H1 (cell line): ENCODE results near the gene EML1. TPM values are rescaled to one million over a fixed set of nuclear protein-coding genes. Genes with fewer than 3 reads are reported as not detected.

Source experiments
- CTCF ChIA-PET: fragments of 300-600 bp; sonication (Branson Sonifier 250); formaldehyde crosslinking; loops from one replicate; lab custom pipeline; 2021; ENCODE audit not compliant: partially characterized antibody; lab: Charles Lee
- POLR2A ChIA-PET: fragments of 300-600 bp; sonication (Branson Sonifier 250); formaldehyde crosslinking; loops from one replicate; lab custom pipeline; 2021; ENCODE audit warnings: inconsistent platforms; ENCODE audit not compliant: partially characterized antibody; lab: Charles Lee
- DNase-seq, 2 experiments: peaks; one replicate each; pipeline versions ENCODE4 v3.0.0 to v3.0.0-alpha.2; 2010 to 2022; ENCODE audit warnings: low spot score in 2 of 2, low read depth in 1 of 2, mixed read lengths in 1 of 2
- FAIRE-seq: peaks from 2 replicates; lab custom pipeline; 2011; peaks lifted over from hg19 to GRCh38; lab: Jason Lieb, UNC
- H2AFZ ChIP-seq: 2 replicates; pipeline ENCODE4 v1.8.1; 2012; ENCODE audit warnings: low read length, inconsistent platforms
- H2AK5ac ChIP-seq: 2 replicates; pipeline ENCODE4 v1.6.1; 2013; ENCODE audit warnings: low read depth, low read length
- H2BK120ac ChIP-seq: replicated peaks from 2 replicates; pipeline ENCODE3; 2013; ENCODE audit warnings: low read depth, low read length, inconsistent platforms
- H2BK12ac ChIP-seq: 2 replicates; pipeline ENCODE4 v1.6.1; 2013; ENCODE audit warnings: low read depth, low read length
- H2BK15ac ChIP-seq: 2 replicates; pipeline ENCODE4 v1.6.1; 2013; ENCODE audit warnings: low read length
- H2BK20ac ChIP-seq: 2 replicates; pipeline ENCODE4 v1.6.1; 2013; ENCODE audit warnings: low read length
- H2BK5ac ChIP-seq: 2 replicates; pipeline ENCODE4 v1.6.1; 2013; ENCODE audit warnings: low read depth, low read length
- H3K14ac ChIP-seq: 2 replicates; pipeline ENCODE4 v1.6.1; 2013; ENCODE audit warnings: inconsistent platforms; ENCODE audit not compliant: insufficient read length
- H3K18ac ChIP-seq: 2 replicates; pipeline ENCODE4 v1.6.1; 2013; ENCODE audit warnings: low read length; ENCODE audit errors: extremely low read depth
- H3K23ac ChIP-seq: 2 replicates; pipeline ENCODE4 v1.6.1; 2013; ENCODE audit warnings: inconsistent platforms; ENCODE audit not compliant: insufficient read length
- H3K23me2 ChIP-seq: 2 replicates; pipeline ENCODE4 v1.6.1; 2013; ENCODE audit warnings: low read depth, low read length
- H3K27ac ChIP-seq: 2 replicates; pipeline ENCODE4 v1.6.1; 2011; ENCODE audit warnings: low read depth, low read length, inconsistent platforms
- H3K27me3 ChIP-seq, 4 experiments: replicated peaks in 1 of 4; 1 replicate in 1 of 4; 2 replicates in 3 of 4; pipeline versions ENCODE4 v1.6.1 to v1.8.1; 2011 to 2013; ENCODE audit warnings: low read length in 3 of 4, mild to moderate bottlenecking in 3 of 4, inconsistent platforms in 2 of 4, mixed read lengths in 2 of 4, moderate library complexity in 1 of 4; ENCODE audit not compliant: control insufficient read depth in 3 of 4, insufficient read depth in 3 of 4; ENCODE audit errors: extremely low read depth in 1 of 4
- H3K36me3 ChIP-seq, 4 experiments: 2 replicates each; pipeline versions ENCODE4 v1.6.1 to v1.8.1; 2011 to 2013; ENCODE audit warnings: mild to moderate bottlenecking in 4 of 4, low read length in 3 of 4, moderate library complexity in 2 of 4, control low read depth in 1 of 4, inconsistent platforms in 1 of 4; ENCODE audit not compliant: insufficient read depth in 4 of 4, control insufficient read depth in 2 of 4
- H3K4ac ChIP-seq: replicated peaks from 2 replicates; pipeline ENCODE3; 2013; ENCODE audit warnings: low read length, low read depth, mixed read lengths, inconsistent platforms; ENCODE audit not compliant: insufficient read length
- H3K4me1 ChIP-seq, 4 experiments: replicated peaks in 1 of 4; 1 replicate in 1 of 4; 2 replicates in 3 of 4; pipeline versions ENCODE4 v1.6.1 to v1.8.1; 2011 to 2013; ENCODE audit warnings: low read length in 3 of 4, inconsistent platforms in 2 of 4, mixed read lengths in 1 of 4; ENCODE audit not compliant: insufficient read depth in 4 of 4, control insufficient read depth in 3 of 4
- H3K4me2 ChIP-seq, 2 experiments: 2 replicates each; pipeline versions ENCODE4 v1.6.1 to v1.8.1; 2011 to 2013; ENCODE audit warnings: low read depth in 2 of 2, low read length in 2 of 2, control low read depth in 1 of 2, inconsistent platforms in 1 of 2, mild to moderate bottlenecking in 1 of 2; ENCODE audit not compliant: insufficient read depth in 1 of 2
- H3K4me3 ChIP-seq, 4 experiments: fragments of 200-600, 300-600 bp in 1 of 4; sonication (generic), shearing (Covaris generic), sonication (Bioruptor Twin) in 1 of 4; 2 replicates each; pipeline versions ENCODE4 v1.5.1 to v1.8.1; 2011 to 2016; ENCODE audit warnings: low read length in 4 of 4, low read depth in 3 of 4, control low read depth in 2 of 4, inconsistent platforms in 2 of 4, mild to moderate bottlenecking in 2 of 4, mixed read lengths in 1 of 4, moderate library complexity in 1 of 4; ENCODE audit not compliant: insufficient read depth in 2 of 4; ENCODE audit errors: extremely low read depth in 1 of 4
- H3K56ac ChIP-seq: replicated peaks from 2 replicates; pipeline ENCODE3; 2013; ENCODE audit warnings: low read depth, mild to moderate bottlenecking, mixed read lengths, low read length, inconsistent platforms; ENCODE audit not compliant: insufficient read length
- H3K79me1 ChIP-seq: 2 replicates; pipeline ENCODE4 v1.6.1; 2013; ENCODE audit warnings: low read depth, low read length, control low read depth
- H3K79me2 ChIP-seq, 2 experiments: 2 replicates each; pipeline versions ENCODE4 v1.6.1 to v1.8.1; 2012 to 2013; ENCODE audit warnings: low read length in 2 of 2, mild to moderate bottlenecking in 2 of 2, inconsistent platforms in 1 of 2; ENCODE audit not compliant: insufficient read depth in 2 of 2, control insufficient read depth in 1 of 2
- H3K9ac ChIP-seq, 4 experiments: replicated peaks in 1 of 4; 1 replicate in 1 of 4; 2 replicates in 3 of 4; pipeline versions ENCODE4 v1.6.1 to v1.8.1; 2011 to 2013; ENCODE audit warnings: low read depth in 3 of 4, low read length in 3 of 4, control low read depth in 2 of 4, mild to moderate bottlenecking in 2 of 4, moderate library complexity in 2 of 4, inconsistent platforms in 1 of 4; ENCODE audit errors: extremely low read depth in 1 of 4
- H3K9me3 ChIP-seq, 2 experiments: 2 replicates each; pipeline versions ENCODE4 v1.6.1 to v1.8.1; 2012 to 2013; ENCODE audit warnings: mild to moderate bottlenecking in 2 of 2, moderate library complexity in 2 of 2, control low read depth in 1 of 2, inconsistent platforms in 1 of 2, low read depth in 1 of 2, low read length in 1 of 2, mixed read lengths in 1 of 2; ENCODE audit not compliant: insufficient read depth in 2 of 2
- H4K20me1 ChIP-seq, 2 experiments: replicated peaks in 1 of 2; 2 replicates each; pipeline versions ENCODE3 to v1.8.1; 2011 to 2013; ENCODE audit warnings: inconsistent platforms in 2 of 2, low read length in 2 of 2, mild to moderate bottlenecking in 1 of 2; ENCODE audit not compliant: insufficient read depth in 2 of 2, control insufficient read depth in 1 of 2
- H4K5ac ChIP-seq: 2 replicates; pipeline ENCODE4 v1.6.1; 2013; ENCODE audit warnings: low read length, low read depth, mixed read lengths, inconsistent platforms; ENCODE audit not compliant: insufficient read length
- H4K8ac ChIP-seq: 2 replicates; pipeline ENCODE4 v1.8.0; 2013; ENCODE audit warnings: mild to moderate bottlenecking, moderate library complexity, low read length, inconsistent platforms; ENCODE audit not compliant: insufficient read depth; ENCODE audit errors: extremely low read depth
- H4K91ac ChIP-seq: replicated peaks from 2 replicates; pipeline ENCODE3; 2013; ENCODE audit warnings: low read length, mixed read lengths, inconsistent platforms; ENCODE audit not compliant: insufficient read length
- ASH2L ChIP-seq: fragments of 200-600, 300-600 bp; sonication (generic); IDR thresholded peaks from one replicate; pipeline ENCODE4 v1.7.1; 2017; ENCODE audit warnings: low read length
- BACH1 ChIP-seq: IDR thresholded peaks from 2 replicates; pipeline ENCODE4 v1.6.1; 2012; ENCODE audit warnings: low read length, improper control_type of control experiment
- BRCA1 ChIP-seq: IDR thresholded peaks from 2 replicates; pipeline ENCODE4 v1.6.1; 2012; ENCODE audit warnings: low read depth, low read length, improper control_type of control experiment
- CHD1 ChIP-seq: IDR thresholded peaks from 2 replicates; pipeline ENCODE4 v1.6.1; 2012; ENCODE audit warnings: low read depth, low read length, improper control_type of control experiment
- CREB1 ChIP-seq: IDR thresholded peaks from 2 replicates; pipeline ENCODE4 v1.6.1; 2012; ENCODE audit warnings: inconsistent platforms
- CTBP2 ChIP-seq: IDR thresholded peaks from 2 replicates; pipeline ENCODE4 v1.7.0; 2011; ENCODE audit warnings: borderline replicate concordance, mild to moderate bottlenecking, moderate library complexity, mixed read lengths, low read length; ENCODE audit not compliant: insufficient read depth, insufficient read length
- FOSL1 ChIP-seq: IDR thresholded peaks from 2 replicates; pipeline ENCODE4 v1.6.1; 2011; ENCODE audit warnings: mild to moderate bottlenecking, low read depth, low read length, moderate library complexity; ENCODE audit not compliant: insufficient read depth
- GABPA ChIP-seq: IDR thresholded peaks from 2 replicates; pipeline ENCODE4 v1.6.1; 2011; ENCODE audit warnings: mild to moderate bottlenecking, low read length, moderate library complexity, borderline replicate concordance; ENCODE audit not compliant: insufficient read depth
- GTF2F1 ChIP-seq: IDR thresholded peaks from 2 replicates; pipeline ENCODE4 v1.6.1; 2012; ENCODE audit warnings: low read depth, low read length, improper control_type of control experiment, borderline replicate concordance
- POLR2AphosphoS5 ChIP-seq: IDR thresholded peaks from 2 replicates; pipeline ENCODE4 v1.6.1; 2011; ENCODE audit warnings: low read depth, low read length
- RBBP5 ChIP-seq: IDR thresholded peaks from 2 replicates; pipeline ENCODE4 v1.7.1; 2012; ENCODE audit warnings: low read depth, mild to moderate bottlenecking, inconsistent platforms, low read length, moderate library complexity, borderline replicate concordance
- SIRT6 ChIP-seq: IDR thresholded peaks from one replicate; pipeline ENCODE4 v1.7.1; 2012; ENCODE audit warnings: low read length, inconsistent platforms
- SP2 ChIP-seq: IDR thresholded peaks from 2 replicates; pipeline ENCODE4 v1.6.1; 2012; ENCODE audit warnings: mild to moderate bottlenecking, low read length, inconsistent platforms
- SRF ChIP-seq: IDR thresholded peaks from 2 replicates; pipeline ENCODE4 v1.6.1; 2011; ENCODE audit warnings: mild to moderate bottlenecking, low read depth, low read length, moderate library complexity
- TAF7 ChIP-seq: optimal IDR thresholded peaks from 2 replicates; pipeline ENCODE3; 2011; ENCODE audit warnings: low read depth, mild to moderate bottlenecking, inconsistent platforms, low read length, moderate library complexity, borderline replicate concordance
- WGBS, 2 experiments: shearing (Covaris generic) in 1 of 2; methylation state at CpG; one replicate each; pipeline versions ENCODE4 v1.1.6 to v1.1.7; 2013 to 2015; ENCODE audit warnings: low lambda C conversion rate in 2 of 2, mixed read lengths in 2 of 2, inconsistent platforms in 1 of 2, low coverage in 1 of 2, missing lambda C conversion rate in 1 of 2; ENCODE audit not compliant: insufficient replicate concordance in 2 of 2, insufficient coverage in 1 of 2, insufficient read length in 1 of 2; ENCODE audit errors: extremely low coverage in 1 of 2, missing lambda C conversion rate in 1 of 2; 5-methylcytosine and 5-hydroxymethylcytosine counted together
- polyA plus RNA-seq, 7 experiments: library from polyadenylated mRNA; depleted of rRNA in 3 of 7; stranded (reverse) in 5 of 7; unstranded in 2 of 7; fragments of >200 nt in 5 of 7; fragments of 200-250 nt in 2 of 7; gene quantifications; 1 replicate in 5 of 7; 2 replicates in 1 of 7; 4 replicates in 1 of 7; pipeline versions ENCODE4 v1.2.1 to v1.2.3, GENCODE V29; 2011 to 2013; ENCODE audit warnings: missing spikeins in 2 of 7, mixed read lengths in 2 of 7
- total RNA-seq: library from RNA; stranded (reverse); fragmentation: NEBNext Ultra II Directional; extraction: Animal tissue kit (Norgen Biotek cat#: 25700); gene quantifications from 2 replicates; pipeline ENCODE4 v1.2.1, GENCODE V29; 2021

EML1 gene
- total and polyA plus RNA-seq, 2 of the 8 experiments (the other 6 are each of a cell fraction or from before 2014, with no cell fraction given): 11.1 to 24.7 TPM

DNA sequence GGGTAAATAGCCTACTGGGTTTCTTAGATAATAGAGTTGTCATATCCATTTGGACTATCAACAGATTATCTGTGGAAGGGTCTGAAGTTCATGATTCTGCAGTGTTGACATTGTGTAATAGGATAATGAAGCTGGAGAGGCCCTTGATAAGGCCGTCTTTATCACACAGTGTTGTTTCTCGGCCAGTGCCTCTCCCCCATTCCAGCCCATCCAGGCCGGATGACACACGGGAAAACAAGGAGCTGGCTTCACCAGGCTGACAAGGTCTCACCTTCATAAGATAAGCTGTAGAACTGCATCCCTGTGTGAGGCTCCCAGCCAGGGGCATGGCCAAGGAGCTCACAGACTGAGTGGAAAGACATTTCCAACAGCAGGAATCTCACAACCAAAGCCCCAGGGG, 8.7 kb upstream of the EML1 start:
- DNase-seq (no peak), FAIRE-seq (no peak)
- Histone ChIP-seq H3K9me3 (no peaks in the 10 kb centered on the region), H3K36me3 (no peaks in the 10 kb centered on the region), H2AFZ (no peak overlapping the region), H2BK120ac (no peak overlapping the region), H2BK5ac (no peak overlapping the region), H4K91ac (no peak overlapping the region), H4K20me1 (no peaks in the 10 kb centered on the region), H3K18ac (no peak overlapping the region), H3K27me3 (no peaks in the 10 kb centered on the region), H3K23ac (no peak overlapping the region), H3K14ac (no peak overlapping the region), H3K23me2 (no peaks in the 10 kb centered on the region), H3K4ac (no peak overlapping the region), H4K8ac (no peak overlapping the region), H3K9ac (no peak overlapping the region), H3K56ac (no peak overlapping the region), H2AK5ac (no peak overlapping the region), H3K4me2 (no peak overlapping the region), H4K5ac (no peak overlapping the region), H3K27ac (no peak overlapping the region), H3K4me3 (no peak overlapping the region), H3K79me1 (no peaks in the 10 kb centered on the region), H3K79me2 (no peaks in the 10 kb centered on the region), H2BK20ac (no peak overlapping the region), H3K4me1 (peaks cover 0 to 12% (median 0%) of the 10 kb centered on the region in 4 experiments; a peak in 2 of 7 replicates), H2BK12ac (no peak overlapping the region), H2BK15ac (no peak overlapping the region)
- CTCF ChIA-PET: interaction anchor here (0.6 to 1.1 kb wide), 2 partner anchors 21 to 54 kb away, joined by 3 to 4 read pairs; no protein-coding TSS in a partner anchor
- POLR2A ChIA-PET: interaction anchor here (1.1 kb wide), 1 partner anchor 11 kb away, joined by 3 read pairs; no protein-coding TSS in a partner anchor
- WGBS, 2 experiments: 93% methylated on average over 4 of the region's 4 CpGs; no CpG with 5 or more reads in 1 of the 2 experiments
- TF ChIP-seq FOSL1 (no peak), POLR2AphosphoS5 (no peak), SP2 (no peak), RBBP5 (no peak), CTBP2 (no peak), SRF (no peak), BACH1 (no peak), BRCA1 (no peak), CHD1 (no peak), GABPA (no peak), GTF2F1 (no peak), CREB1 (no peak), TAF7 (no peak), SIRT6 (no peak), ASH2L (no peak)
